ENCODE data around the gene SAMM50. TPM values are rescaled to one million over a fixed set of nuclear protein-coding genes. Genes with fewer than 3 reads are reported as not detected.

The SAMM50 gene
- total RNA-seq, 1 experiment from 2014 or later, result 67.2 TPM

- Histone ChIP-seq H3K27me3 (replicated peaks; ENCODE audit: insufficient read depth, low read depth, low read length, poor library complexity) (no peaks in the 10 kb centered on the region), H3K36me3 (ENCODE audit: insufficient read depth, low read length, poor library complexity, severe bottlenecking) (peaks cover 6% of the 10 kb centered on the region), H3K27ac (ENCODE audit: low read depth, low read length, poor library complexity, severe bottlenecking) (no peak overlapping the region), H3K4me1 (ENCODE audit: insufficient read depth, low read length, poor library complexity, severe bottlenecking) (peaks cover 20% of the 10 kb centered on the region), H3K9me3 (ENCODE audit: low read depth, low read length, poor library complexity, severe bottlenecking) (no peaks in the 10 kb centered on the region), H3K4me3 (ENCODE audit: low read depth, low read length, poor library complexity, severe bottlenecking) (peak overlapping the region; percentile 80)
- intact Hi-C loops (cut with micrococcal nuclease; ENCODE audit: unreplicated experiment), result no loop called here
- no peak for TF ChIP-seq EZH2 (IDR thresholded peaks at IDR 0.05; ENCODE audit: borderline replicate concordance, low read depth, low read length, poor library complexity, severe bottlenecking)
- no peak for TF ChIP-seq CTCF (conservative IDR thresholded peaks at IDR 0.05; ENCODE audit: low read depth, low read length)
- ChIA-PET POLR2A (ENCODE audit: low non-redundant PET) (no interaction called here), CTCF (interaction anchor here (1.3 kb wide), 1 partner anchor 22 kb away, joined by 7 read pairs; no protein-coding TSS in a partner anchor)
- DNase-seq (ENCODE audit: low spot score), result no peak
- no TSS peak for BruUV-seq (replicated peaks)
Measured at GRCh38 chr22:43923191-43923590, 32.1 kb upstream of the SAMM50 start.

GRCh38 chr22:43923631-43924464 is 31.4 kb upstream of the SAMM50 start, which contains the start of gene PNPLA3:
PNPLA3 (plus strand) TSS chr22:43923805; CDS start chr22:43923912, 107 bp downstream.
- Histone ChIP-seq H3K4me3 (ENCODE audit: low read depth, low read length, poor library complexity, severe bottlenecking) (peak within 1 kb of the TSS; percentile 80), H3K27ac (ENCODE audit: low read depth, low read length, poor library complexity, severe bottlenecking) (peak within 1 kb of the TSS; percentile 63), H3K36me3 (ENCODE audit: insufficient read depth, low read length, poor library complexity, severe bottlenecking) (peaks cover 12% of the 10 kb centered on the region), H3K4me1 (ENCODE audit: insufficient read depth, low read length, poor library complexity, severe bottlenecking) (peaks cover 20% of the 10 kb centered on the region), H3K27me3 (replicated peaks; ENCODE audit: insufficient read depth, low read depth, low read length, poor library complexity) (no peaks in the 10 kb centered on the region), H3K9me3 (ENCODE audit: low read depth, low read length, poor library complexity, severe bottlenecking) (no peaks in the 10 kb centered on the region)
- ChIA-PET CTCF (interaction anchor here (1.3 kb wide), 1 partner anchor 22 kb away, joined by 7 read pairs; no protein-coding TSS in a partner anchor), POLR2A (ENCODE audit: low non-redundant PET) (no interaction called here)
- peak; percentile 92 for DNase-seq (ENCODE audit: low spot score)
- TF ChIP-seq EZH2 (IDR thresholded peaks at IDR 0.05; ENCODE audit: borderline replicate concordance, low read depth, low read length, poor library complexity, severe bottlenecking) (no peak), CTCF (conservative IDR thresholded peaks at IDR 0.05; ENCODE audit: low read depth, low read length) (peak; percentile 48)
- no TSS peak for BruUV-seq (replicated peaks)
- intact Hi-C loops (cut with micrococcal nuclease; ENCODE audit: unreplicated experiment), result no loop called here

GRCh38 chr22:43924877-43925276 is 30.4 kb upstream of the SAMM50 start:
- intact Hi-C loops (cut with micrococcal nuclease; ENCODE audit: unreplicated experiment), result no loop called here
- H3K4me3 ChIP-seq (ENCODE audit: low read depth, low read length, poor library complexity, severe bottlenecking), result peak overlapping the region; percentile 80
- H3K27me3 ChIP-seq (replicated peaks; ENCODE audit: insufficient read depth, low read depth, low read length, poor library complexity), result no peaks in the 10 kb centered on the region
- ChIA-PET POLR2A (ENCODE audit: low non-redundant PET) (interaction anchor here (0.6 to 0.7 kb wide), 2 partner anchors 9 to 1707 kb away, joined by 3 to 8 read pairs; no protein-coding TSS in a partner anchor), CTCF (interaction anchor here (0.7 kb wide), 1 partner anchor 570 kb away, joined by 3 read pairs; no protein-coding TSS in a partner anchor)
- peak overlapping the region; percentile 69 for H3K27ac ChIP-seq (ENCODE audit: low read depth, low read length, poor library complexity, severe bottlenecking)
- no peaks in the 10 kb centered on the region for H3K9me3 ChIP-seq (ENCODE audit: low read depth, low read length, poor library complexity, severe bottlenecking)
- H3K4me1 ChIP-seq (ENCODE audit: insufficient read depth, low read length, poor library complexity, severe bottlenecking), result peaks cover 20% of the 10 kb centered on the region
- BruUV-seq (replicated peaks), result no TSS peak
- DNase-seq (ENCODE audit: low spot score), result no peak
- TF ChIP-seq CTCF (conservative IDR thresholded peaks at IDR 0.05; ENCODE audit: low read depth, low read length) (no peak), EZH2 (IDR thresholded peaks at IDR 0.05; ENCODE audit: borderline replicate concordance, low read depth, low read length, poor library complexity, severe bottlenecking) (no peak)
- H3K36me3 ChIP-seq (ENCODE audit: insufficient read depth, low read length, poor library complexity, severe bottlenecking), result peaks cover 15% of the 10 kb centered on the region
